Panc1 (cell line): ENCODE measurements around the gene FBXO47.
"Not testable (repeated sequence)": the region's sequence is repeated elsewhere in the genome, so short reads cannot be mapped to it uniquely, and the experiment has no call there.

Source experiments
- POLR2AphosphoS5 ChIP-seq: IDR thresholded peaks from 2 replicates; pipeline ENCODE4 v1.6.1; 2012; ENCODE audit warnings: mild to moderate bottlenecking, low read depth, low read length, moderate library complexity
- SIN3A ChIP-seq: IDR thresholded peaks from 2 replicates; pipeline ENCODE4 v1.6.1; 2012; ENCODE audit warnings: low read depth, mild to moderate bottlenecking, low read length, moderate library complexity, borderline replicate concordance; ENCODE audit not compliant: insufficient read depth
- TCF7L2 ChIP-seq: IDR thresholded peaks from 2 replicates; pipeline ENCODE4 v1.6.1; 2011; ENCODE audit warnings: mild to moderate bottlenecking, low read depth, low read length, inconsistent platforms
- TF ChIP-seq, protein P1 (sequence below): fragments of 450-650 bp; IDR thresholded peaks from 2 replicates; pipeline ENCODE4 v1.5.1; 2017; ENCODE audit warnings: mild to moderate bottlenecking

DNA sequence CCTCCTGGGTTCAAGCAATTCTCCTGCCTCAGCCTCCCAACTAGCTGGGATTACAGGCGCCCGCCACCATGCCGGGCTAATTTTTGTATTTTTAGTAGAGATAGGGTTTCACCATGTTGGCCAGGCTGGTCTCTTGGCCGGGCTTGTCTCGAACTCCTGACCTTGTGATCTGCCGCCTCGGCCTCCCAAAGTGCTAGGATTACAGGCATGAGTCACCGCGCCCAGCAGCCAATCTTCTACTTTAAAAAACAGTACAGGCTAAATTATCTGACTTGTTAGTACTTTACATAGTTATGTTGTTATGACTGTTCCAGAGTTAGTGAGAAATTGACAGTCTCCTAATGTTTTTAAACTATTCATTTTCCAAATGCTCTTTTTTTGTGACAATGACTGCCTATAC is 33.2 kb downstream of the FBXO47 start:
- TF ChIP-seq, protein P1, sequence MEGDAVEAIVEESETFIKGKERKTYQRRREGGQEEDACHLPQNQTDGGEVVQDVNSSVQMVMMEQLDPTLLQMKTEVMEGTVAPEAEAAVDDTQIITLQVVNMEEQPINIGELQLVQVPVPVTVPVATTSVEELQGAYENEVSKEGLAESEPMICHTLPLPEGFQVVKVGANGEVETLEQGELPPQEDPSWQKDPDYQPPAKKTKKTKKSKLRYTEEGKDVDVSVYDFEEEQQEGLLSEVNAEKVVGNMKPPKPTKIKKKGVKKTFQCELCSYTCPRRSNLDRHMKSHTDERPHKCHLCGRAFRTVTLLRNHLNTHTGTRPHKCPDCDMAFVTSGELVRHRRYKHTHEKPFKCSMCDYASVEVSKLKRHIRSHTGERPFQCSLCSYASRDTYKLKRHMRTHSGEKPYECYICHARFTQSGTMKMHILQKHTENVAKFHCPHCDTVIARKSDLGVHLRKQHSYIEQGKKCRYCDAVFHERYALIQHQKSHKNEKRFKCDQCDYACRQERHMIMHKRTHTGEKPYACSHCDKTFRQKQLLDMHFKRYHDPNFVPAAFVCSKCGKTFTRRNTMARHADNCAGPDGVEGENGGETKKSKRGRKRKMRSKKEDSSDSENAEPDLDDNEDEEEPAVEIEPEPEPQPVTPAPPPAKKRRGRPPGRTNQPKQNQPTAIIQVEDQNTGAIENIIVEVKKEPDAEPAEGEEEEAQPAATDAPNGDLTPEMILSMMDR = not testable (repeated sequence)
- TF ChIP-seq POLR2AphosphoS5, SIN3A, TCF7L2: not testable (repeated sequence)
